Fibroblast of skin of scalp (primary cell): ENCODE measurements around the gene MMS22L.
"Not testable (repeated sequence)": the region's sequence is repeated elsewhere in the genome, so short reads cannot be mapped to it uniquely, and the experiment has no call there.

Experiments used
- DNase-seq: peaks from one replicate; pipeline ENCODE4 v3.0.0-alpha.2; 2013

The MMS22L gene

GRCh38 chr6:97240222-97240621, 42.8 kb downstream of the MMS22L start:
- peak; percentile 76 for DNase-seq

- no peak for DNase-seq
These were observed 51.1 kb downstream of the MMS22L start for GRCh38 chr6:97231911-97232310.

GRCh38 chr6:97222903-97223302, 60.1 kb downstream of the MMS22L start:
- no peak for DNase-seq

GRCh38 chr6:97218912-97219311, 64.1 kb downstream of the MMS22L start:
- no peak for DNase-seq

GRCh38 chr6:97215157-97215769, 67.8 kb downstream of the MMS22L start:
- peak; percentile 73 for DNase-seq

GRCh38 chr6:97214671-97215070, 68.3 kb downstream of the MMS22L start:
- no peak for DNase-seq

GRCh38 chr6:97207383-97207782, 75.6 kb downstream of the MMS22L start:
- DNase-seq = no peak

GRCh38 chr6:97205966-97206365, 77.0 kb downstream of the MMS22L start:
- no peak for DNase-seq

- no peak for DNase-seq
These were observed 79.7 kb downstream of the MMS22L start for GRCh38 chr6:97203343-97203742.

GRCh38 chr6:97198046-97198565, 84.9 kb downstream of the MMS22L start:
- no peak for DNase-seq

- DNase-seq = peak; percentile 20
These were observed 87.9 kb downstream of the MMS22L start for GRCh38 chr6:97195117-97195516.

- peak; percentile 67 for DNase-seq
These were observed 93.2 kb downstream of the MMS22L start for GRCh38 chr6:97189767-97190166.

- no peak for DNase-seq
These were observed 95.1 kb downstream of the MMS22L start for GRCh38 chr6:97187951-97188350.

- DNase-seq = peak; percentile 63
These were observed 96.5 kb downstream of the MMS22L start for GRCh38 chr6:97186416-97186999.

GRCh38 chr6:97177905-97178304, 105.1 kb downstream of the MMS22L start:
- DNase-seq = no peak

GRCh38 chr6:97176468-97176867, 106.5 kb downstream of the MMS22L start:
- no peak for DNase-seq

GRCh38 chr6:97175806-97176205, 107.2 kb downstream of the MMS22L start:
- DNase-seq = no peak

- no peak for DNase-seq
These were observed 108.5 kb downstream of the MMS22L start for GRCh38 chr6:97174471-97174870.

GRCh38 chr6:97160280-97160679, 122.7 kb downstream of the MMS22L start:
- DNase-seq = no peak

GRCh38 chr6:97155447-97155846, 127.6 kb downstream of the MMS22L start:
- DNase-seq = not testable (repeated sequence)

- DNase-seq = no peak
These were observed 129.0 kb downstream of the MMS22L start for GRCh38 chr6:97154015-97154414.

- DNase-seq = no peak
These were observed 131.4 kb downstream of the MMS22L start for GRCh38 chr6:97151601-97152000.

- DNase-seq = no peak
These were observed 132.1 kb downstream of the MMS22L start for GRCh38 chr6:97150932-97151331.

- DNase-seq = no peak
These were observed 135.6 kb downstream of the MMS22L start for GRCh38 chr6:97147421-97147820.

- no peak for DNase-seq
These were observed 137.3 kb downstream of the MMS22L start for GRCh38 chr6:97145691-97146090.
